Trophoblast cell (in vitro differentiated cells and primary cell): Measurements from ENCODE around the gene ALG14.
A peak's percentile ranks its signal among the peaks of the same experiment; 100 is the strongest.

ENCODE experiments used
- DNase-seq, 2 donors: peaks; one replicate each; pipeline ENCODE4 v3.0.0-alpha.2; 2016
- H2AFZ ChIP-seq: 2 replicates; pipeline ENCODE4 v1.6.1; 2013; ENCODE audit warnings: low read length, moderate library complexity, mild to moderate bottlenecking; ENCODE audit not compliant: insufficient read depth, poor library complexity
- H2AK5ac ChIP-seq: 2 replicates; pipeline ENCODE4 v1.6.1; 2013; ENCODE audit warnings: mild to moderate bottlenecking, low read length
- H2BK120ac ChIP-seq: 2 replicates; pipeline ENCODE4 v1.6.1; 2013; ENCODE audit warnings: low read length, mild to moderate bottlenecking, moderate library complexity; ENCODE audit not compliant: insufficient read depth, poor library complexity
- H2BK12ac ChIP-seq: 2 replicates; pipeline ENCODE4 v1.6.1; 2013; ENCODE audit warnings: mild to moderate bottlenecking, low read length, moderate library complexity
- H2BK5ac ChIP-seq: 2 replicates; pipeline ENCODE4 v1.6.1; 2013; ENCODE audit warnings: low read length, low read depth, moderate library complexity, mild to moderate bottlenecking; ENCODE audit not compliant: poor library complexity
- H3K14ac ChIP-seq: 2 replicates; pipeline ENCODE4 v1.6.1; 2013; ENCODE audit warnings: mild to moderate bottlenecking, low read length
- H3K18ac ChIP-seq: 2 replicates; pipeline ENCODE4 v1.6.1; 2013; ENCODE audit warnings: mild to moderate bottlenecking, low read length
- H3K23ac ChIP-seq: 2 replicates; pipeline ENCODE4 v1.6.1; 2013; ENCODE audit warnings: low read length
- H3K27ac ChIP-seq: 2 replicates; pipeline ENCODE4 v1.5.1; 2013; ENCODE audit warnings: low read depth, mild to moderate bottlenecking, inconsistent platforms, low read length, moderate library complexity
- H3K27me3 ChIP-seq: 2 replicates; pipeline ENCODE4 v1.6.1; 2013; ENCODE audit warnings: inconsistent platforms, mild to moderate bottlenecking, low read length, moderate library complexity; ENCODE audit not compliant: insufficient read depth
- H3K36me3 ChIP-seq, 2 experiments: 1 replicate in 1 of 2; 2 replicates in 1 of 2; pipeline ENCODE4 v1.6.1; 2013; ENCODE audit warnings: low read length in 2 of 2, mild to moderate bottlenecking in 2 of 2, moderate library complexity in 1 of 2; ENCODE audit not compliant: insufficient read depth in 2 of 2, control insufficient read depth in 1 of 2
- H3K4ac ChIP-seq: 2 replicates; pipeline ENCODE4 v1.6.1; 2013; ENCODE audit warnings: low read depth, mild to moderate bottlenecking, low read length, moderate library complexity
- H3K4me1 ChIP-seq, 2 experiments: 1 replicate in 1 of 2; 2 replicates in 1 of 2; pipeline ENCODE4 v1.6.1; 2013; ENCODE audit warnings: low read length in 2 of 2, mild to moderate bottlenecking in 2 of 2, moderate library complexity in 1 of 2; ENCODE audit not compliant: insufficient read depth in 2 of 2, control insufficient read depth in 1 of 2
- H3K4me2 ChIP-seq: 2 replicates; pipeline ENCODE4 v1.6.1; 2013; ENCODE audit warnings: inconsistent platforms, mild to moderate bottlenecking, low read length, moderate library complexity
- H3K4me3 ChIP-seq: 2 replicates; pipeline ENCODE4 v1.5.1; 2013; ENCODE audit warnings: mild to moderate bottlenecking, low read depth, low read length, inconsistent platforms
- H3K79me1 ChIP-seq: one replicate; pipeline ENCODE4 v1.6.1; 2013; ENCODE audit warnings: low read length
- H3K79me2 ChIP-seq: 2 replicates; pipeline ENCODE4 v1.6.1; 2013; ENCODE audit warnings: low read length, mild to moderate bottlenecking; ENCODE audit not compliant: control insufficient read depth, insufficient read depth, poor library complexity
- H3K9ac ChIP-seq: 2 replicates; pipeline ENCODE4 v1.6.1; 2013; ENCODE audit warnings: mild to moderate bottlenecking, low read length
- H3K9me3 ChIP-seq: 2 replicates; pipeline ENCODE4 v1.6.1; 2013; ENCODE audit warnings: low read depth, mild to moderate bottlenecking, control low read depth, inconsistent platforms, low read length; ENCODE audit not compliant: insufficient read depth
- H4K12ac ChIP-seq: 2 replicates; pipeline ENCODE4 v1.6.1; 2013; ENCODE audit warnings: low read depth, mild to moderate bottlenecking, low read length, moderate library complexity
- H4K8ac ChIP-seq: 2 replicates; pipeline ENCODE4 v1.6.1; 2013; ENCODE audit warnings: low read depth, mild to moderate bottlenecking, low read length, moderate library complexity
- H4K91ac ChIP-seq: one replicate; pipeline ENCODE4 v1.6.1; 2013; ENCODE audit warnings: low read depth, mild to moderate bottlenecking, low read length, moderate library complexity
- WGBS: extraction: QIAGEN DNeasy Blood & Tissue Kit; methylation state at CpG from one replicate; pipeline ENCODE4 v1.1.7; 2013; ENCODE audit warnings: missing lambda C conversion rate; ENCODE audit not compliant: insufficient read length, insufficient coverage; ENCODE audit errors: extremely low coverage; 5-methylcytosine and 5-hydroxymethylcytosine counted together

The ALG14 gene

GRCh38 chr1:94926915-94927404 lies 145.8 kb downstream of the ALG14 start, which contains the start of gene CNN3:
TSS of gene CNN3 (minus strand) at chr1:94927110. CDS start at chr1:94926894, 216 bp downstream.
- H3K9ac ChIP-seq = peak within 1 kb of the TSS; percentile 98
- H3K4me2 ChIP-seq = peak within 1 kb of the TSS; percentile 87

GRCh38 chr1:94926126-94926914 lies 146.4 kb downstream of the ALG14 start:
- DNase-seq = peak in 1 of 2 donors; percentile 35
- H3K9ac ChIP-seq = peak overlapping the region; percentile 98
- peak overlapping the region; percentile 91 for H4K8ac ChIP-seq
- peak overlapping the region; percentile 100 for H2BK5ac ChIP-seq
- H2BK12ac ChIP-seq = peak overlapping the region; percentile 51
- peak overlapping the region; percentile 94 for H4K91ac ChIP-seq
- peak overlapping the region; percentile 99 for H2AK5ac ChIP-seq
- peak overlapping the region; percentile 56 for H3K23ac ChIP-seq
- no CpG with 5 or more reads among the region's 78 CpGs for WGBS
- peak overlapping the region; percentile 49 for H4K12ac ChIP-seq
- peak overlapping the region; percentile 87 for H3K4me2 ChIP-seq
- H3K4ac ChIP-seq = peak overlapping the region; percentile 87
- no peaks in the 10 kb centered on the region for H3K9me3 ChIP-seq
- H3K27me3 ChIP-seq = peaks cover 2% of the 10 kb centered on the region
- peak overlapping the region; percentile 94 for H3K27ac ChIP-seq
- peaks cover 30% of the 10 kb centered on the region for H3K79me2 ChIP-seq
- H3K79me1 ChIP-seq = peaks cover 21% of the 10 kb centered on the region
- H3K14ac ChIP-seq = peak overlapping the region; percentile 85
- peaks cover 0 to 4% of the 10 kb centered on the region in 2 experiments for H3K36me3 ChIP-seq
- H2AFZ ChIP-seq = peak overlapping the region; percentile 96
- peak overlapping the region; percentile 92 for H3K18ac ChIP-seq
- H3K4me3 ChIP-seq = peak overlapping the region; percentile 95
- H2BK120ac ChIP-seq = peak overlapping the region; percentile 89
- H3K4me1 ChIP-seq = peaks cover 20 to 22% of the 10 kb centered on the region in 2 experiments

More at GRCh38 chr1:94926915-94927404, 145.8 kb downstream of the ALG14 start, which contains the start of gene CNN3:
- Histone ChIP-seq H2BK12ac (peak within 1 kb of the TSS; percentile 51), H3K14ac (peak within 1 kb of the TSS; percentile 85), H4K91ac (peak within 1 kb of the TSS; percentile 94), H4K12ac (peak within 1 kb of the TSS; percentile 49), H2AFZ (peak within 1 kb of the TSS; percentile 96), H3K9me3 (no peaks in the 10 kb centered on the region), H3K4ac (peak within 1 kb of the TSS; percentile 87), H3K79me2 (peaks cover 28% of the 10 kb centered on the region), H3K36me3 (peaks cover 0 to 4% of the 10 kb centered on the region in 2 experiments), H2BK120ac (peak within 1 kb of the TSS; percentile 89), H3K27ac (peak within 1 kb of the TSS; percentile 94), H3K4me1 (peaks cover 23 to 24% of the 10 kb centered on the region in 2 experiments), H4K8ac (peak within 1 kb of the TSS; percentile 91), H3K79me1 (peaks cover 25% of the 10 kb centered on the region), H3K27me3 (peaks cover 2% of the 10 kb centered on the region), H2AK5ac (peak within 1 kb of the TSS; percentile 99), H3K4me3 (peak within 1 kb of the TSS; percentile 95), H2BK5ac (peak within 1 kb of the TSS; percentile 100), H3K18ac (peak within 1 kb of the TSS; percentile 92), H3K23ac (peak within 1 kb of the TSS; percentile 56)
- no CpG with 5 or more reads among the region's 57 CpGs for WGBS
- DNase-seq = peak; percentile 67 to 69

- Histone ChIP-seq H3K27ac (peak overlapping the region; percentile 94), H4K12ac (peak overlapping the region; percentile 49), H4K8ac (peak overlapping the region; percentile 91), H3K4ac (peak overlapping the region; percentile 87), H2BK12ac (peak overlapping the region; percentile 13), H3K14ac (peak overlapping the region; percentile 85), H3K23ac (no peak overlapping the region), H3K9me3 (no peaks in the 10 kb centered on the region), H3K36me3 (peaks cover 0 to 4% of the 10 kb centered on the region in 2 experiments), H3K4me2 (peak overlapping the region; percentile 87), H2BK120ac (peak overlapping the region; percentile 89), H3K79me2 (peaks cover 34% of the 10 kb centered on the region), H3K4me1 (peaks cover 18 to 25% of the 10 kb centered on the region in 2 experiments), H2AK5ac (no peak overlapping the region), H2AFZ (peak overlapping the region; percentile 37), H3K27me3 (no peaks in the 10 kb centered on the region), H3K18ac (peak overlapping the region; percentile 92), H3K79me1 (peaks cover 21% of the 10 kb centered on the region), H2BK5ac (peak overlapping the region; percentile 100), H3K9ac (peak overlapping the region; percentile 98), H4K91ac (peak overlapping the region; percentile 94), H3K4me3 (peak overlapping the region; percentile 95)
- DNase-seq = peak; percentile 20 to 34
- WGBS = no CpG with 5 or more reads among the region's 23 CpGs
These were observed 147.1 kb downstream of the ALG14 start for GRCh38 chr1:94925561-94926125.

- peaks cover 0 to 5% of the 10 kb centered on the region in 2 experiments for H3K36me3 ChIP-seq
- no peak overlapping the region for H3K18ac ChIP-seq
These were observed 147.7 kb downstream of the ALG14 start for GRCh38 chr1:94925004-94925403.

More at GRCh38 chr1:94925004-94925403, 147.7 kb downstream of the ALG14 start:
- Histone ChIP-seq H3K23ac (no peak overlapping the region), H3K4me2 (peak overlapping the region; percentile 87), H3K4me3 (peak overlapping the region; percentile 33), H3K4me1 (peaks cover 18 to 27% of the 10 kb centered on the region in 2 experiments), H3K4ac (peak overlapping the region; percentile 22), H3K79me1 (peaks cover 21% of the 10 kb centered on the region), H3K27me3 (no peaks in the 10 kb centered on the region), H3K14ac (no peak overlapping the region), H4K12ac (no peak overlapping the region), H3K27ac (peak overlapping the region; percentile 94), H2BK12ac (no peak overlapping the region), H4K91ac (no peak overlapping the region), H2BK5ac (no peak overlapping the region), H2AK5ac (no peak overlapping the region), H3K79me2 (peaks cover 36% of the 10 kb centered on the region), H4K8ac (no peak overlapping the region), H2AFZ (no peak overlapping the region), H3K9ac (peak overlapping the region; percentile 71), H2BK120ac (no peak overlapping the region), H3K9me3 (no peaks in the 10 kb centered on the region)
- DNase-seq = no peak
- WGBS = no CpG with 5 or more reads among the region's 2 CpGs
